Activated naive CD8-positive, alpha-beta T cell treated with anti-CD3 and anti-CD28 coated beads for 36 hours (primary cell): ENCODE data around the gene RPS6KC1. TPM values are rescaled to one million over a fixed set of nuclear protein-coding genes. Genes with fewer than 3 reads are reported as not detected.
"Not testable (repeated sequence)": the region's sequence is repeated elsewhere in the genome, so short reads cannot be mapped to it uniquely, and the experiment has no call there.

Source experiments
- DNase-seq: peaks from one replicate; pipeline ENCODE4 v3.0.0; 2021
- H3K27ac Mint-ChIP-seq: one replicate; pipeline ENCODE4 v1.8.0; 2022; ENCODE audit warnings: mild to moderate bottlenecking, moderate library complexity, mixed read lengths
- H3K27me3 Mint-ChIP-seq: one replicate; pipeline ENCODE4 v1.8.0; 2022; ENCODE audit warnings: mild to moderate bottlenecking, mixed read lengths
- H3K36me3 Mint-ChIP-seq: one replicate; pipeline ENCODE4 v1.8.0; 2021; ENCODE audit warnings: mild to moderate bottlenecking, mixed read lengths
- H3K4me1 Mint-ChIP-seq: one replicate; pipeline ENCODE4 v1.8.0; 2021; ENCODE audit warnings: mixed read lengths
- H3K4me3 Mint-ChIP-seq: one replicate; pipeline ENCODE4 v1.8.0; 2022; ENCODE audit warnings: mild to moderate bottlenecking, moderate library complexity, mixed read lengths
- H3K9me3 Mint-ChIP-seq: one replicate; pipeline ENCODE4 v1.8.0; 2022; ENCODE audit warnings: mixed read lengths
- total RNA-seq, 2 experiments: library from RNA; stranded (reverse); gene quantifications; one replicate each; pipeline ENCODE4 v1.2.3, GENCODE V29; 2021

The RPS6KC1 gene
- total RNA-seq, 2 experiments from 2014 or later, result 5.3 to 6.0 TPM

- H3K27me3 Mint-ChIP-seq, result peaks cover 19% of the 10 kb centered on the region
- DNase-seq, H3K4me3 Mint-ChIP-seq, H3K9me3 Mint-ChIP-seq, H3K27ac Mint-ChIP-seq, H3K36me3 Mint-ChIP-seq: not testable (repeated sequence)
- peaks cover 12% of the 10 kb centered on the region for H3K4me1 Mint-ChIP-seq
These were observed 5.5 kb upstream of the RPS6KC1 start for GRCh38 chr1:213045321-213046226.

- Mint-ChIP-seq H3K9me3 (peaks cover 8% of the 10 kb centered on the region), H3K4me3 (no peak overlapping the region), H3K36me3 (peaks cover 12% of the 10 kb centered on the region), H3K27me3 (peaks cover 19% of the 10 kb centered on the region), H3K4me1 (peaks cover 20% of the 10 kb centered on the region), H3K27ac (no peak overlapping the region)
- DNase-seq, result no peak
These were observed 1.8 kb upstream of the RPS6KC1 start for GRCh38 chr1:213049232-213049631.

- Mint-ChIP-seq H3K36me3 (peaks cover 14% of the 10 kb centered on the region), H3K9me3 (peaks cover 8% of the 10 kb centered on the region), H3K4me3 (peak overlapping the region; percentile 97), H3K27ac (peak overlapping the region; percentile 94), H3K27me3 (peaks cover 19% of the 10 kb centered on the region), H3K4me1 (peaks cover 24% of the 10 kb centered on the region)
- no peak for DNase-seq
These were observed 305 bp upstream of the RPS6KC1 start for GRCh38 chr1:213050745-213051126.

- Mint-ChIP-seq H3K36me3 (peaks cover 14% of the 10 kb centered on the region), H3K4me1 (peaks cover 24% of the 10 kb centered on the region), H3K27me3 (peaks cover 19% of the 10 kb centered on the region), H3K9me3 (peaks cover 8% of the 10 kb centered on the region), H3K4me3 (peak overlapping the region; percentile 97), H3K27ac (peak overlapping the region; percentile 94)
- DNase-seq, result no peak
These were observed 801 bp downstream of the RPS6KC1 start for GRCh38 chr1:213051881-213052202.

- Mint-ChIP-seq H3K36me3 (peaks cover 14% of the 10 kb centered on the region), H3K4me3 (no peak overlapping the region), H3K27me3 (peaks cover 13% of the 10 kb centered on the region), H3K27ac (no peak overlapping the region), H3K4me1 (peaks cover 24% of the 10 kb centered on the region), H3K9me3 (peaks cover 8% of the 10 kb centered on the region)
- no peak for DNase-seq
These were observed 2.4 kb downstream of the RPS6KC1 start for GRCh38 chr1:213053455-213053854.

- no peak overlapping the region for H3K27ac Mint-ChIP-seq
- DNase-seq, result no peak
- H3K4me1 Mint-ChIP-seq, result peaks cover 24% of the 10 kb centered on the region
- H3K9me3 Mint-ChIP-seq, result peaks cover 8% of the 10 kb centered on the region
- H3K4me3 Mint-ChIP-seq, result no peak overlapping the region
- peaks cover 7% of the 10 kb centered on the region for H3K27me3 Mint-ChIP-seq
- H3K36me3 Mint-ChIP-seq, result peaks cover 16% of the 10 kb centered on the region
These were observed 3.1 kb downstream of the RPS6KC1 start for GRCh38 chr1:213054142-213054541.

GRCh38 chr1:213054733-213055591 is 3.9 kb downstream of the RPS6KC1 start:
- no peak for DNase-seq
- no peaks in the 10 kb centered on the region for H3K27me3 Mint-ChIP-seq
- peaks cover 10% of the 10 kb centered on the region for H3K9me3 Mint-ChIP-seq
- peaks cover 24% of the 10 kb centered on the region for H3K4me1 Mint-ChIP-seq
- peaks cover 15% of the 10 kb centered on the region for H3K36me3 Mint-ChIP-seq
- no peak overlapping the region for H3K4me3 Mint-ChIP-seq
- no peak overlapping the region for H3K27ac Mint-ChIP-seq

GRCh38 chr1:213055767-213056166 is 4.7 kb downstream of the RPS6KC1 start:
- no peaks in the 10 kb centered on the region for H3K27me3 Mint-ChIP-seq
- H3K4me3 Mint-ChIP-seq, result no peak overlapping the region
- peaks cover 16% of the 10 kb centered on the region for H3K4me1 Mint-ChIP-seq
- H3K27ac Mint-ChIP-seq, result no peak overlapping the region
- H3K9me3 Mint-ChIP-seq, result peaks cover 3% of the 10 kb centered on the region
- H3K36me3 Mint-ChIP-seq, result peaks cover 7% of the 10 kb centered on the region
- no peak for DNase-seq

GRCh38 chr1:213057264-213058059 is 6.4 kb downstream of the RPS6KC1 start:
- Mint-ChIP-seq H3K4me3 (no peak overlapping the region), H3K4me1 (peaks cover 12% of the 10 kb centered on the region), H3K27me3 (no peaks in the 10 kb centered on the region), H3K27ac (no peak overlapping the region), H3K36me3 (peaks cover 7% of the 10 kb centered on the region), H3K9me3 (peaks cover 2% of the 10 kb centered on the region)
- DNase-seq, result no peak

- Mint-ChIP-seq H3K4me1 (peaks cover 1% of the 10 kb centered on the region), H3K9me3 (peaks cover 2% of the 10 kb centered on the region), H3K4me3 (no peak overlapping the region), H3K27me3 (no peaks in the 10 kb centered on the region), H3K36me3 (peaks cover 3% of the 10 kb centered on the region), H3K27ac (no peak overlapping the region)
- DNase-seq, result no peak
These were observed 9.8 kb downstream of the RPS6KC1 start for GRCh38 chr1:213060836-213061235.

- Mint-ChIP-seq H3K9me3 (peaks cover 2% of the 10 kb centered on the region), H3K4me3 (no peak overlapping the region), H3K27me3 (no peaks in the 10 kb centered on the region), H3K4me1 (peaks cover 1% of the 10 kb centered on the region), H3K36me3 (peaks cover 3% of the 10 kb centered on the region), H3K27ac (no peak overlapping the region)
- no peak for DNase-seq
These were observed 10.2 kb downstream of the RPS6KC1 start for GRCh38 chr1:213061263-213061662.

GRCh38 chr1:213065800-213066199 is 14.8 kb downstream of the RPS6KC1 start:
- no peaks in the 10 kb centered on the region for H3K36me3 Mint-ChIP-seq
- H3K9me3 Mint-ChIP-seq, result no peaks in the 10 kb centered on the region
- no peak overlapping the region for H3K27ac Mint-ChIP-seq
- peaks cover 9% of the 10 kb centered on the region for H3K4me1 Mint-ChIP-seq
- DNase-seq, result no peak
- H3K27me3 Mint-ChIP-seq, result no peaks in the 10 kb centered on the region
- no peak overlapping the region for H3K4me3 Mint-ChIP-seq

GRCh38 chr1:213066363-213066762 is 15.3 kb downstream of the RPS6KC1 start:
- no peaks in the 10 kb centered on the region for H3K27me3 Mint-ChIP-seq
- DNase-seq, result no peak
- no peaks in the 10 kb centered on the region for H3K9me3 Mint-ChIP-seq
- no peak overlapping the region for H3K27ac Mint-ChIP-seq
- H3K36me3 Mint-ChIP-seq, result peaks cover 2% of the 10 kb centered on the region
- H3K4me1 Mint-ChIP-seq, result peaks cover 8% of the 10 kb centered on the region
- no peak overlapping the region for H3K4me3 Mint-ChIP-seq

- Mint-ChIP-seq H3K4me1 (peaks cover 12% of the 10 kb centered on the region), H3K9me3 (no peaks in the 10 kb centered on the region), H3K4me3 (no peak overlapping the region), H3K36me3 (peaks cover 4% of the 10 kb centered on the region), H3K27me3 (no peaks in the 10 kb centered on the region), H3K27ac (no peak overlapping the region)
- no peak for DNase-seq
These were observed 16.3 kb downstream of the RPS6KC1 start for GRCh38 chr1:213067352-213067751.

GRCh38 chr1:213070406-213070805 is 19.4 kb downstream of the RPS6KC1 start:
- peaks cover 14% of the 10 kb centered on the region for H3K4me1 Mint-ChIP-seq
- no peaks in the 10 kb centered on the region for H3K27me3 Mint-ChIP-seq
- no peak overlapping the region for H3K4me3 Mint-ChIP-seq
- peak; percentile 30 for DNase-seq
- H3K36me3 Mint-ChIP-seq, result peaks cover 6% of the 10 kb centered on the region
- no peak overlapping the region for H3K27ac Mint-ChIP-seq
- no peaks in the 10 kb centered on the region for H3K9me3 Mint-ChIP-seq
